NCI-H2107 treated with DMSO at 0.1 percent for 48 hours (cell line): ENCODE data around the gene SPATA46.
A peak's percentile ranks its signal among the peaks of the same experiment; 100 is the strongest.
"Not testable (repeated sequence)": the region's sequence is repeated elsewhere in the genome, so short reads cannot be mapped to it uniquely, and the experiment has no call there.

Experiments used
- DNase-seq: peaks from one replicate; lab custom pipeline; 2025; ENCODE audit not compliant: unreplicated experiment; lab: John Stamatoyannopoulos, UW

SPATA46 gene, protein sequence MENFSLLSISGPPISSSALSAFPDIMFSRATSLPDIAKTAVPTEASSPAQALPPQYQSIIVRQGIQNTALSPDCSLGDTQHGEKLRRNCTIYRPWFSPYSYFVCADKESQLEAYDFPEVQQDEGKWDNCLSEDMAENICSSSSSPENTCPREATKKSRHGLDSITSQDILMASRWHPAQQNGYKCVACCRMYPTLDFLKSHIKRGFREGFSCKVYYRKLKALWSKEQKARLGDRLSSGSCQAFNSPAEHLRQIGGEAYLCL

DNA sequence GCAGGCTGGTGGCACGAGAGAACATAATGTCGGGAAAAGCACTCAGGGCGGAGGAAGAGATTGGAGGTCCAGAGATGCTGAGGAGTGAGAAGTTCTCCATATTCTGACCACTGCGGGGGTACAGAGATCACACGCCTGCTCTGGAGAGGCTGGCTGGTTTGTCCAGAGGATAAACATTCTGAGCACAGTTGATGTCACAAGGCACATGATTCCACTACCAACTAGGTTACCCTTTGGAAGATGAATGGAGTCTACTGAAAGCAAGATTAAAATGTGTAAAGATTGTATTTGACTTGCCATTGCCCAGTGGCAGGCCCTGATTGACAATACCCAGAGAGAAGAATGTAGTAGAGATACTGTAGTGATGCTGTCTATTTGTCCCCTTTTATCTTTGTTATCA is at the start of gene SPATA46:
Gene SPATA46 (minus strand): TSS at position 164 of the 400 bp plus-strand sequence. CDS start 64 bp downstream, at position 100.
- no peak for DNase-seq

DNA sequence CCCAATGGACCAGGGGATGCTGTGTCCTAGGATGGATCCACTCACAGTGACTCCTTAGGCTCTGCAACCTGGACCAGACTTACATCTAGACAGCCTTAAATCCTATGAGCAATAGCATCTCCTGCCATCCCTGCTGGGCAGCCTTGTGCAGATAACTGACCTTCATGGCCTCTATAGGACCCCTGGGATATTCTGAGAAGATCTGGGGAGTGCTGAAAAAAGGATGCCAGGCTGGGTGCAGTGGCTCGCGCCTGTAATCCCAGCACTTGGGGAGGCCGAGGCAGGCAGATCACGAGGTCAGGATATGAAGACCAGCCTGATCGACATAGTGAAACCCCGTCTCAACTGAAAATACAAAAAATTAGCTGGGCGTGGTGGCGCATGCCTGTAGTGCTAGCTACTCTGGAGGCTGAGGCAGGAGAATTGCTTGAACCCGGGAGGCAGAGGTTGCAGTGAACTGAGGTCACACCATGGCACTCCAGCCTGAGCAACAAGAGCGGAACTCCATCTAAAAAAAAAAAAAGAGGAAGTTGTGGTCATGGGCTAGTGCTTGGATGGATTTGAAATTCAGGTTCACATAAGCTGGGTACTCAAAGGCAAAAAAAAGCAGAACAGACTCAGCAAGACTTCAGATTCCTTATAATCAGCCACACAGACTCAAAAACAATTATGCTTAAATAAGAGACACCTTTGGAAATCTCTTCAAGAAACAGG is 46.2 kb upstream of the SPATA46 start:
- no peak for DNase-seq

DNA sequence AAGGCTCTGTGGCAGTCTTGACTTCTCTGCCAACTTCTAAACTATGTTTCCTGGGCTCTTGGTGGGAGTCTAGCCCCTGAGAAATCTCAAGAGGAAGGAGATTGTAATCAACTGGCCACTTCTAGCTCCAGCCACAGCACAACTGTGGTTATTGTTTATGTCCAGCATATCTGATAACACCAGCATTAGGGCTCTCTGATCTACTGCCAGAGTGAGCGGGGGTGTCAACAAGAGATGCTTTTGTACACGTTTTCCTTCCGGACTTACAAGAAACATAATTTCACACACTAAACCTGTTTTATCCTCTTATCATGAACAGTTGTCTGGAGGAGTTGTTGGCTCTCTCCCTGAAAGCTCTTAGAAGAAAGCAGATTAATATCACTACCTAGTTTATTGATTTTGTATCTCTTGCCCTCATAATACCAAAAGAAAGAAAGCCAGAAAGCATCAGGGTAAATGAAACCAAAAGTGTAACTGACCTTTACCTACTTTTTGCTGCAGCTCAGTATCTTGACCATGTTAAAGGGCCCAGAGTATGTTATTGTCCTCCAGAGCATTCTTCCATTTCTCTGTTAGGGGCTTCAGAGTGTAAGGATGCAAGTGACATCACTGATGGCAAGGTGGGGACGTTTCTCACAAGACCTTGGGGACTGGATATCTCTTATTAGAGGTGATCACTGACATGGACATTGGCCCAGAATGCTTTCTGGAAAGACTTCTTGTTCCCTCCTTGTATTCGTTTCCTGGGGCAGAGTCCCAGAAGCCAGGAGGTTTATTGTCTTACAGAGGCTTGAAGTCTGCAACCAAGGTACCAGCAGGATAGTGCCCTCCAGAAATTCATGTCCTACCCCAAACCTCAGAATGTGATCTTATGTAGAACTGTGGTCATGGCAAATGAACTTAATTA is 44.9 kb upstream of the SPATA46 start:
- DNase-seq, result no peak

GRCh38 chr1:162420120-162420519 is 43.5 kb upstream of the SPATA46 start:
- no peak for DNase-seq

- DNase-seq, result not testable (repeated sequence)
Measured at GRCh38 chr1:162419450-162419931, 42.8 kb upstream of the SPATA46 start.

DNA sequence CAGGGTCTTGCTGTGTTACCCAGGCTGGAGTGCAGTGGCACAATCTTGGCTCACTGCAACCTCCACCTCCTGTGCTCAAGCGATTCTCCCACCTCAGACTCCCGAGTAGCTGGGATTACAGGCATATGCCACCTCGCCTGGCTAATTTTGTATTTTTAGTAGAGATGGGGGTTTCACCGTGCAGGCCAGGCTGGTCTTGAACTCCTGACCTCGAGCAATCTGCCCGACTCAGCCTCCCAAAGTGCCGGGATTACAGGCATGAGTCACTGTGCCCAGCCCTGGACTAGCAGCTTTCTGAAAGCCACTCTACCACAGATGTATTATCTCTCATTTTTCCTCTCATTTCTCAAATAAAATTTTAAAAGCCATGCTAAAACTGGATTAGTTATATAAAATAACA is 41.9 kb upstream of the SPATA46 start:
- not testable (repeated sequence) for DNase-seq

GRCh38 chr1:162417650-162418049 is 41.0 kb upstream of the SPATA46 start:
- no peak for DNase-seq

DNA sequence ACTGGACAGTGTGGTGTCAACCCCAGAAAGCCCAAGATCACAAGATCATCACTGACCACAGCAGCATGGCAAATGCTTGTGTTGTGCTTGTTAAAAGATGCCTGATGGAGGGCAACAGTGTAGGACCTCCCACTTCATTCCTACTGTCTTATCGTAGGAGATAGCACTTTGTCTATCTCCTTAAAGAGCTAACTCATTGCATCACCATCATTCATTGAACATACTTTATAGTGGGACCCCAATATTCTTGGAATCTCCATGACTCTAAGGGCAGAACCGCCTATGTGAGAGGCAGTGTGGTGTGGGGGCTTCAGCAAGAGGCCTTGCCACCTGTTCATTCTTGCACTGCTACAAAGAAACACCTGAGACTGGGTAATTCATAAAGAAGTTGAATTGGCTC is 40.3 kb upstream of the SPATA46 start:
- no peak for DNase-seq

- no peak for DNase-seq
Measured at GRCh38 chr1:162416215-162416614, 39.6 kb upstream of the SPATA46 start.

DNA sequence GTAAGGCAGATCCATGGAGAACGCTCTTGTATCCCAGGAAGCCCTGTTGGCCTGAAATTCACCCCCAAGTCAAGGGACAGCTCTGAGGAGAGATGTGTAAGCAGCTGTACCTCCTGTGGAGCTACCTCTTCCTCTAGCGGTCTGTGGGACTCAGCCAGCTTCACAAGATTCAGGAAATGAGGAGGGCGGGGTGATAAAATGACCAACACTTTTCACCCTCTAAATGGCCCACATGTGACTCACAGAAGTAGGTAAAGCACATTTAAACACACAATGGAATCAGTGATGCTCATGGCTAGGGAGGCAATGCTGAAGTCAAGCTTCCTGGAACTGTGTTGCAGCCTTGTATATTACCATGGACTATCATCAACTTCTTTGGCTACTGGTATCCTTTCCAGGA is 35.3 kb upstream of the SPATA46 start, which contains the start of gene SH2D1B:
Gene SH2D1B (minus strand): TSS at position 135 of the 400 bp plus-strand sequence. CDS start 120 bp downstream, at position 15.
- no peak for DNase-seq

DNA sequence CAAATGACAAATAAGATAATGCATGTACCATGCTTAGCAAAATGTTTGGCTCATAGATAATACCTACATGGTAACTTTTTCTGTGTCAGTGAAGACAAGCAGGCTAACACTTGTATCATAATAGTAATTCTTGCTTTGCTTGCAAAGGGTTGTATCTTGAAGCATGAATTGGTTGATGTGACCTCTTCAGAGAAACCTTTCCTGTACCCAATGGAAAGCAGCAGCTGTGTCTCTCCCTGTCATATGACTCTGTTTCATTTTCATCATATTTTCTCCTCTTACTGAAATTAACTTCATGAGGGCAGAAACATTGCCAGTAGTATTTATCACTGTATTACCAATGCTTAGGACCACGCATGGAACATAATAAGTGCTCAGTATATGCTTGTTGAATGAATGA is 30.9 kb upstream of the SPATA46 start:
- DNase-seq, result no peak

DNA sequence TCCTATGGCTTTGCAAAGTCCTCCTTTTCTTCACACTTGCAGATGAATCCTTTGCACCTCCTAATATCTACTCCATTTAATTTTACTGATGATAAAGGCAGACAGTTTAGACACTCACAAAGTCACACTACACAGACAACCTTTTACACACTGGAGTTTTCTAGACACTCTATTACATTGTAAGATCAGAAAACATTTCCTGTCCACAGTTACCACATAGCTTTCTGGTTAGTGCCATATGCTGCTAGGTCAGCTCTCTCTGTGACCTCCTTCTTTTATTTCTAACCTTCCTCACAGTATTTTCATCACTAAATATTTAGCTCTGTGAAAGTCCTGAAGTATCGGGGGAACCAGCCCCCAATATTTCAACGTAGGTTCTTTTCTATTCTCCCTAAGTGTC is 30.2 kb upstream of the SPATA46 start:
- DNase-seq, result no peak

- no peak for DNase-seq
Measured at GRCh38 chr1:162405800-162406199, 29.1 kb upstream of the SPATA46 start.

DNA sequence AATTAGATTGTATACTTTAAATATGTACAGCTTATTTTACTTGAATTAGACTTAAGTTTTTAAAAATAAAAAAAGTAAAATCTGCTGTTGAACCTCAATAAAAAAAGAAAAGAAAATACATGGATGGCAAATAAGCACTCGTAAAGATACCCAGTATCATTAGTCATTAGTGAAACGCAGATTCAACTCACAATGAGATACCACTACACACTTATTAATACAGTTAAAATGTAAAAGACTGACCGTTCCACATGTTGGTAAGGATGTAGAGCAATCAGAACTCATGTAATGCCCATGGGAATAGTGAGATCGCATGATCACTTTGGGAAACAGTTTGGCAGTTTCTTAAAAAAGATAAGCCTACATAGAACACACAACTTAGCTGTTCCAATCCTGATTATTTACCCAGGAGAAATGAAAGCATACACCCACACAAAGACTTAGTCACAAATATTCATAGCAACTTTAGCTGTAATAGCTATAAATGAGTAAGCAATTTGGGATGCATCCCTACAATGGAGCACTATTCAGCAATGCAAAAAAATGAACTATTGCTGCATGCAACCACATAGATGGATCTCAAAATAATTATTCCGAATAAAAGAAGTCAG is 28.0 kb upstream of the SPATA46 start:
- no peak for DNase-seq

GRCh38 chr1:162400790-162401355 is 24.2 kb upstream of the SPATA46 start:
- no peak for DNase-seq

GRCh38 chr1:162398999-162399580 is 22.4 kb upstream of the SPATA46 start:
- no peak for DNase-seq

DNA sequence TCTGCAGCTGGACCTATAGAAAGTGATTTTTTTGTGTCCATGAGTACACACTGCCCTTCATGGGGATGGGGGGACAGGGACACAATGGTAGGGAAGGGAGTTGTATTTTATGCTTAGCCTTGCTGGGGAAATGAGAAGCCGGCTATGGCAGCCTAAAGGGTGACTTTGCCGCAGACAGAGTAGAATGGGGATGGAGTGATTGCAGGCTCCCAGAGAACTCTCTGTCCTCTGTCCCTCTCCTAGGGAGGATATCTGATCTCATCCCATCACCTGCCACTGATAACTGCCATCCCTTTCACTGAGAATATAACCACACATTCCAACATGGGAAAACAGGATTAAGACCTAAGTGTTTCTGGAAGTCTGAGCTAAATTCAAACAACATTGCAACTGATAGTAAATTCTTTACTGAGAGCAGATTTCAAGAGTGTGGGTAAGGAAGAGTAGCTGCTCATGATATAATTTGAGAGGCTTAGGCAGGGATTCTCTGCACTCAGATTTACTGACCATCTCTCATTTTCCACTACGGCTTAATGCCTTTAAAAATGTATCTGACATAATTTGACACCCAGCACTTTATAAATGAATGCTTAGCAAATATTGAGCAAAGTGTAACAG is 21.4 kb upstream of the SPATA46 start:
- DNase-seq, result peak; percentile 47

GRCh38 chr1:162397039-162397448 is 20.4 kb upstream of the SPATA46 start:
- DNase-seq, result no peak

- no peak for DNase-seq
Measured at GRCh38 chr1:162396201-162396906, 19.7 kb upstream of the SPATA46 start.
